Left kidney (tissue), 2 donors: ENCODE data around the gene CALHM1. TPM values are rescaled to one million over a fixed set of nuclear protein-coding genes. Genes with fewer than 3 reads are reported as not detected.

ENCODE experiments used
- DNase-seq: peaks from one replicate; pipeline ENCODE4 v3.0.0-alpha.2; 2013
- polyA plus RNA-seq: library from polyadenylated mRNA; unstranded; fragments of 120-200 nt; gene quantifications from one replicate; pipeline ENCODE4 v1.2.1, GENCODE V29; 2013; ENCODE audit not compliant: insufficient read length

Gene CALHM1
- polyA plus RNA-seq, 1 donor, result 0.05 TPM

DNA sequence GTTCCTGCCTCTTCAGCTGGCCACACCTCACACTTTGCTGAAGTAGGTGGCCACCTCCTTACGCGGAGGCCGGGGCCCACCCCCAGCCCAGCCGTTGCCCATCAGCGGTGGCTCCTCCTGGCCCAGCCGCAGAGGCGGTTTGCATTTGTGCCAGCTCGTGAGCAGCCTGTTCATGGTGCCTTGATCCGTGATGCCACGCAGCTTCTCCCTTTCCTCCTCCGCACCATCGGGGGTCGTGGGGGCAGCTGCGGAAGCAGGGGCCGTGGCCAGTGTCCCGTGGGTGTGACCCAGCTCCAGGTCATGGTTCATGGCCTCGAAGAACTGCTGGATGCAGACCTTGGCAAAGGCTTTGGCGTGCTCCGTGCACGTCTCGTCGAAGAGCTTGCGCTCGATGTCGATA is 3.5 kb downstream of the CALHM1 start:
- DNase-seq, result no peak

DNA sequence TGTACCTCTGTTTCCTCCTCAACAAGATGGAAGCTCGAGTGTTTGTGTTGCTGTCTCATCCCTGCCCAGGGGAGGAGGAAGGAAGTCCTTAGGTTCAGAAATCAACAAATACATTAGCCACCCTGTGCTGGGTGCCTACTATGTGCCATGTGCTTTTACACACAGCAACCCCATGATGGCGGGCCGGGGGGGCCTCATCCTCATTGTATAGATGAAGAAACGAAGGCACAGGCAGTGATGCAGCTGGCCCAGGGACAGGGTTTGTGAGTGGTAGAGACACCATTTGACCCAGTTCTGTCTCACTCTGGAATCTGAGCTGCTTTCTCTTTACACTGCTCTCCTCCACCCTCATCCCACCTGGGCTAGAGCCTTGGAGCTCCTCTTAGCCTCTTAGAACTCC is 4.7 kb downstream of the CALHM1 start:
- DNase-seq, result no peak

DNA sequence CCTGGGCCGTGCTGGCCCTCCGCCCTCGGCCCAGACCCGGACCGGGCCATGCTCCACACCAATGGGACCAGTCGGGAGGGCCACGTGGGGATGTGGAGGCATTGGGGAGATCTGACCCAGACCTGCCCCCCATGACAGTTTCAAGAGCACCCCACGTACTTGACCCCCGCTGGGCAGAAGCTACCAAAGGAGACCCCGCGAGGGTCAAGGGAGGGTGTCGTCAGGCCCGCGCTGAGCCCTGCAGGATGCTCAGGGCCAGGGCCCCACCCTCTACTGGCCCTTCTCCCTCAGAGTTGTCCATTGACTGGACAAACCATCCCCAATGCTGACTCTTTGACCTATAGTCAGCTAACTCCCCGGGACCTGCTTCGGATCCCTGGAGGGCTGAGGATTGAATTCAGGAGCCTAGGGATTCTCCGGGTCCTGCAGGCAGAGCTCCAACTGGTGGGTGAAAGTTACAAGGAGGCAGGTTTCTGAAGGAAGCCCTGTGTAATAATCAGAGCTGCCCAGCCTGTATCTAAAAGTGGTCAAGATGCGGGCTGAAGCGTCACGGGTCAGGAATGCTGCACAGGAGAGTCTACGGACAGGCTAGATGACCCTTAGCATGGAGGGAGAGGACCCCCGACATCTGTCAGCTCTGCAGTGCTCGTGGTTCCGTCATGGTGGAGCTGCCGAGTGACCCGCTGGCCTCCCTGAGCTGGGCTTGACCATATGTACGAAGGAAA is 6.0 kb downstream of the CALHM1 start:
- no peak for DNase-seq

DNA sequence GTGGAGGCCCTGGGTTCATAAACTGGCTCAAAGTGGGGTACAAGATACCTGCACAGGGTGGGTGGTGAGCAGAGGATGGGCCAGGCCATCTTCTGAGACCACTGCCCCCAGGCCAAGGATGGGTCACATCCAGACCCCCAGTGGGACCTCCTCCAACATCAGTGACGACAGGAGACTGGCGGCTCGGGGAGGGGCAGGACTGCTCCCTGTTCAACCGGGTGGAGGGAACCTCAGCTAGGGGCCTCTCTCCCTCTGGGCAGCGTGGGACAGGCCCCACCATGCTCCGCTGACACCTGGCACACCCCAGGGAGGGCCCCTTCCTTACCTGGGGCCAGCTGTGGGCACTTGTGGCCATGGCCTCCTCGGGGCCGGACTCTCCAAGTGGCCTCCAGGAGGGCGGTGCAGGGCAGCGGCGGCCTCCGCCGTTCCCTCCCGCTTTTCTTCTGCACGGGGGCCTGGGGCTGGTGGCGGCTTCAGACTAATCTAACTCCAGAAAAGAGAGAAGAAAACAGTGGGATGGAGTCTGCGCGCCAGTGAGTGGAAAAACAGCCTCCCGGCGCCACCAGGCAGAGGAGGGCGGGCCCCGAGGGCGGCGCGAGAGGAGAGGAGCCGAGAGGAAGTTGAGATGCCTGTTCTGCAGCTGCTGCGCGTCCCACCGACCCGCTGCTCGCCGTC is 6.7 kb downstream of the CALHM1 start, which contains the start of gene CALHM2:
TSS of gene CALHM2 (minus strand) at position 540 of the 675 bp plus-strand sequence. CDS start 2,429 bp downstream, outside the sequence.
- DNase-seq, result peak; percentile 70

DNA sequence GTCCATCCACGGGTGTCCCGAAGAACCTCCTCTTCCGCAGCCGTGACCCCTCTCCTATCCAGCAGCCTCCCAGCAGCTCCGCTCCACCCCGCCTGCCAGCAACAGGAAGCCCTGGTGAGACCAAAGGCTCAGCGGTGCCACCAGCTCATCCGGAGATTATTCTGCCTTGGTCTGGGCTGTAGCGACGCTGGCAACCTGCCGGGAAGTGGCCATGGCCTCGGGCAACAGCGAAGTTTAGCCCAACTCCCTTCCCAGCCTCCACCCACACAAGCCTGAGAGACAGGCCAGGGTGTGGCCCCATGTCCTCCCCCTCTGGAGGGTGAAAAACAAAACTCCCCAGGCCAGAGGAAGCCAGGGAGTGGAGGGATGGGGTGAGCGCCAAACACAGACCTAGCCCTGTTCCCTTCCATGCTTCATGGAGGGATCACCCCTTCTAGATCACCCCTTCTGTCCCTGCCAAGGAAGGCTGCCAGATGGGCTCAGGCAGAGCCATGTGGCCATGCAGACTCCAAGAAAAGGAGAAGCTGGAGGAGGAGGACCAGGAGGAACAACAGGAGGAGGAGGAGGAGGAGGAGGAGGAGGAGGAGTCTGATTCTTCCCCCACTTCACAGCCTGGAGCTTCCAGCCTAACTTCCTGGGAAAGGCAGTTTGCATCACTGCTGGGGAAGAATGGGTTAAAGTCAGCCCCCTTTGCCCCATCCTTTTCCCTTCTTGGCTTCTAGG is 7.4 kb downstream of the CALHM1 start:
- DNase-seq, result no peak

DNA sequence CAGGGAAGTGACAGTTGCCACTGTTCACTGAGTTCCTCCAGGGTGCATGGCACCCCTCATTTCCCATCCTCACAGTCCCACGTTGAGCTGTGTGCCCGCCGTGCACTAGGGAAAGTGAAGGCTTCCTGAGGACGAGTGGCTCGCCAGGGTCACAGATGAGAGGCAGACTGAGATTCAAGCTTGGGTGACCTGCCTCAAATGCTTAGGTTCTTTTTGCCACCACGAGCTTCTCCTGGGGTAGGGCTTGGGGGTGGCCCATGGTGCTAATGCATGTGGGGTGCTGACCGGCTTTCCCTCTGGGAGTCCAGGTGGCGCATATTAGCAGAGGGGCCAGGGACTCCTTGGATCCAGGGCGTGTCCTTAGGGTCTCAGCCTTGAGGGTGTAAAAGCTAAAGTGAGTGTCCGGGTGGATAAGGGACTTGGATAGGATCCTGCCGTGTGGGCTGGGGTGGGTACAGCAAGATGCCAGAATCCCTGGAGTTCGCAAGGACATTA is 8.5 kb downstream of the CALHM1 start:
- DNase-seq, result no peak

DNA sequence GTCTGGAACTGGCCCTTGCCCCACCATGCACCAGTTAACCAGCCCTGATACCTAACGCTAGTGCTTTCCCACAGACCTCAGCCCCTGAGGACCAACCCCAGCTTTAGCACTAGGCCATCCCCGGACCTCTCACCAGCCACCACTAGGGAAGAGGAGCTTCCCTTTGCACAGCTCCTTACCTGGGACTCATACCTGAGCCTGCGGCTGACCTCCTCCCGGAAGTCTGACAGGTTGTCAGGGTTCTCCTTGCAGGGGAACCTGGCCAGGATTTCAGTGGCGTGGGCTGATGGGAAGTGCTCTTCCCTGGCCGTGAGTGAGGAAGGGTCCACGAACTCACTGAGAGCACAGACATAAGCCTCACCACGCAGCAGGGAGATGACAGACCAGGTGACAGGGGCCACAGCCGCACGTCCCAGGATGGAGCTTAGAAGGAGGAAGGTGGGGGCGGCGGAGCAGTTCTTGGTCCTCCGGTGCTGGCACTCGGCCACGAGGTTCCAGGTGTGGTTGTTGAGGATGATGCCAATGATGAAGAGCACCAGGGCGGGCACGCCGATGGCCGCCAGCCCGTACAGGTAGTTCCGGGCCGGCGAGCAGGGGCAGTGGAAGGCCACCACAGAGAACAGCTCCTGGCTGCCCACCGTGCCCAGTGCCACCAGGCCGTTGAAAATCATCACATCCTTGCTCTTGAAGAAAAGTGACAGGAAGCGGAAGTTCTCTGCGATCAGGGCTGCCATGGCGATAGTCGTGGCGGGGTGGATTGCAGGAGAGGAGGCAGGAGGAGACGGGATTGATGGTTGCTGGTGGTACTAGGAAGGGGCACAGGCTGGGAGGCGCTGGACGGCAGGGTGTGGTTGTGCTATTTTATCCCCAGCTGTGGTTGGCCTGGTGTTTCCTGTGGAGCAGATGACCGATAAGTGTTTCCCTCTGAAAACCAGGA is 9.2 kb downstream of the CALHM1 start:
- DNase-seq, result no peak

DNA sequence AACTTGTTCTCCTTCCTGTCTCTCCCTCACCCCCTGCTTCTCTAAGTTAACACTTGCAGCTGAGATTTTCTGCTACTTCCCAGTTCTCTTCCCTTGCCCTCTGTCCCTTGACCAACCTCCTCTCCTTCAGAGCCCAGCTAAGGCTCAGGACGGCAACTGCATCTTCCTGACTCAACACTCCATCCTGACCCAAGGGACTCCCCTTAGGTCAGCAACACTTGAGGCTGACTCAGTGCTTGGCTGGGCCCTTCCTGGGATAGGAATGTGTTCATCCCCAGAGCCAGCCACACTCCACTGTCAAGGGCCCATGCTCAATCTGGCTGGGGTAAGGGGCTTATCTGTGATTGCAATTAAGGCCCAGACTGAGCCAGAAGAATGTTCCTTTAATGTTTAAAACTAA is 10.0 kb downstream of the CALHM1 start:
- DNase-seq, result no peak

DNA sequence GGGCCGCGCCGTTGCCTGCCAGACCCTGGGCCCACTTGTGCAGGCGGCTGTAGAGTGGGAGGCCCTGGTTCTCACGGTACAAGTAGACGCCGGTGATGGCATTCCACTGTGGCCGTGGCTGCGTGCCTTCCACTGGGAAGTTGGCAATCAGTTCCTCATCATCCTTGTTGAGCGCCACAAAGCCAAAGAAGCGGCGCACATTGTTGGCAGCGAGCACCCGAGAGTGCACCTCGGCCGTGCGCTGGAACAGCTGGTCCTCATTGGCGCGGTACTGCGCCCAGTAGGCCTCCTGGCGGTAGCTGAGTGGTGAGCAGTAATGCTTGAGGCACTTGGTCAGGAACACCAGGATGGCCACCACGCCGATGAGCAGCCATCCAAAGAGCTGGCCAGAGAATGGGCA is 11.5 kb downstream of the CALHM1 start:
- no peak for DNase-seq

DNA sequence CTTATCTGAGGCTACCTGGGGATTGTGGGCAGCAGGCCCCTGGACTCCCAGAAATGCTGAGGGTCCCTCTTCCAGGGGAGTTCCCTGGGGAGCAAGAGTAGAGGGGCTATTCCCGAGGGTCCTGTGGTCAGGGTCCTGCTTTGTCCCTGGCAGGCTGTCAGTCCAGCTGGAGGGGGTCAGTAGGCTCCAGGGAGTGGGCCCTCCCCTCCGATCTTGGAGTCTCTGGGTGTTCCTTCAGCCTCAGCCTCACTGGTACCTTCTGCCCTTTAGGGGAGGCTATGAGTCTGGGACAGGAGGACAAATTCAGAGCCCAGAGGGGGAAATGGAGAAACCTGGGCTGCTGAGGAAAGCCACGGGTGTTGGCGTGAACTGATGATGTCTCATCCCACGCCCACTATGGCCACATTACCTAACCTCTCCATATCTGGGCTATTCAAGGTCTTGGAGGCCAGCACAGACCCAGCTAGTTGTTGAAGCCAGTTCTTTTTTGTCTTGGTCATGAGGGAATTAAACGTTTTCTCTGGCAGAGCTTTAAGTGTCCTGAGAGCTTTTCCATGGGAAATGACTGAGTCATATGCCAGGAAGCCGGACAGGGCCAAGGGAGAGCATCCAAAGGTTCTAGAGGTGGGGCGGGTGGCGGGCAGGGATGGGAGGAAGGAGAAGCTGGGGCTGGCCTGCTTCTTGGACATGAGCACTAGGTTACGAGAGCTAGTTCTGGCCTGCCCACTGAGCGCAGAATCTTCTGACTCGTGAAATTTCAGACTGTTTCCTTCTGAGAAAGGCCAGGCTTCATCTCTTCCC is 12.7 kb downstream of the CALHM1 start:
- DNase-seq, result no peak

DNA sequence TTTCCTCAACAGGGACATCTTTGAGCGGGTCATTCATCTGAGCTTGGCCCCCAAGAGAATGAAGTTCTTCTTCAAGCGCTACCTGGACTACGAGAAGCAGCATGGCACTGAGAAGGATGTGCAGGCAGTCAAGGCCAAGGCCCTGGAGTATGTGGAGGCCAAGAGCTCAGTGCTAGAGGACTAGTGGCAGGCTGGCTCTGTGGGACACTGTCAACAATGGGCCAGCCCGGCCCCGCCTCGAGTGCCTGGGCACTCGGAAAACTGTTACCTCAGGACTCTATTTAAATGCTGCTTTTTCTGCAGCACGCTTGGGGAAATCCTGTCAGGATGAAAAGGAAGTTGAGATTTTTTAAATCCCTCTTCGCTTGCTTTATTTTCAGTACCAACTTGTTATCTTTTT is 13.3 kb downstream of the CALHM1 start:
- no peak for DNase-seq

DNA sequence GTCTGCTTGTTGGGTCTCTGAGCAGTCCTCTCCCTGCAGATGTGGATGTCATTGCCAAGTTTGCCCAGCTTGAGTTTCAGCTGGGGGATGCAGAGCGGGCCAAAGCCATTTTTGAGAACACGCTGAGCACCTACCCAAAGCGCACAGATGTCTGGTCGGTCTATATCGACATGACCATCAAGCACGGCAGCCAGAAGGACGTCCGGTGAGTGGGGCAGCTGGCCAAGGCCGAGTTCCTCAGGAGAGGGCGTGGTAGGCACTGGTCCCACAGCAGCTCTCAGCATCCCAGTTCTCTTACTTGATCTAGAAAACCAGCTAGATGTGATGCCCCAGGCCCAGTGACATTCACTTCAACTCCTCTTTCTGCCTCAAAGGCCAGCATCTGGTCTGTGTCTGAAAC is 14.2 kb downstream of the CALHM1 start:
- no peak for DNase-seq

DNA sequence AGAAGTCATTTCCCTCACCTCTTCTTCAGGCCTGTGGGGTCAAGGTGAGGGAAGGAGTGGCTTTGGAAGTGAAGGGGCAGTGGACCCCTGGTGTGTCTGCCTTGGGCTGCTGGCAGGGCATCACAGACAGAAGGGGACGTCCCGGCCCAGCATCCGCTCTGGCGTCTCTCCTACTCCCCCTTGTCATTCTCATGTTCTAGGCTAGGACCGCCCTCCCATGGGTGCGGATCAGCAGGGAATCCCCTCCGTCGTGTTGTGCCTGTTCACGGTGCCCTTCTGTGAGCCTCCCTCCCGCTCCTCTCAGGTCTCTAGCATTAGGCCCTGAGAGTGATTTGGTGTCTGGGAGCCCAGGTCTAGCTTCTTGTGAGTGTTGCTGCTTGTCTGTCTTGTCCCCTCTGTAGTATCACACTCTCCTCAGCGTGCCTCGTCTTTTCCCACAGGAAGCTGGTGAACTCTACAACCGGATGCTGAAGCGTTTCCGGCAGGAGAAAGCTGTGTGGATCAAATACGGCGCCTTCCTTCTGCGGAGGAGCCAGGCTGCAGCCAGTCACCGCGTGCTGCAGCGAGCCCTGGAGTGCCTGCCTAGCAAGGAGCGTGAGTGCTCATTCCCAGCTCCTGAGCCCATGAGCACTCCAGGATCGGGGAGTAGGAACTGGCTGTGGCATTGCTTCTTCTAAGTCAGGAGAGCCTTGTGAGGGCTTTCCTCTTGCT is 15.1 kb downstream of the CALHM1 start:
- DNase-seq, result no peak

DNA sequence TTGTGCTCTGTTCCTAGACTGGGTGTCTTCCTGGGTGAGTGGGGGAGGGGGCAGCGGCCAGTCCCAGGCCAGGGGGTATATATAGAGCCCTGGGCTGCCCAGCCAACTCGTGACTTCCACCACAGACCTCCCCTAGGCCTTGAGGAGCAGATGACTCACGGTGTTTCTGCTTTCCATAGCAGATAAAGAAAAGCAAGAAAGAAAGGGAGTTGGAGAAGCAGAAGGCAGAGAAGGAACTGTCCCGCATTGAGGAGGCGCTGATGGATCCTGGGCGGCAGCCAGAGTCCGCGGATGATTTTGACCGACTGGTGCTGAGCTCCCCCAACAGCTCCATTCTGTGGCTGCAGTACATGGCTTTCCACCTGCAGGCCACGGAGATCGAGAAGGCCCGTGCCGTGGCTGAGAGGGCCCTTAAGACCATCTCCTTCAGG is 16.7 kb downstream of the CALHM1 start:
- DNase-seq, result no peak

DNA sequence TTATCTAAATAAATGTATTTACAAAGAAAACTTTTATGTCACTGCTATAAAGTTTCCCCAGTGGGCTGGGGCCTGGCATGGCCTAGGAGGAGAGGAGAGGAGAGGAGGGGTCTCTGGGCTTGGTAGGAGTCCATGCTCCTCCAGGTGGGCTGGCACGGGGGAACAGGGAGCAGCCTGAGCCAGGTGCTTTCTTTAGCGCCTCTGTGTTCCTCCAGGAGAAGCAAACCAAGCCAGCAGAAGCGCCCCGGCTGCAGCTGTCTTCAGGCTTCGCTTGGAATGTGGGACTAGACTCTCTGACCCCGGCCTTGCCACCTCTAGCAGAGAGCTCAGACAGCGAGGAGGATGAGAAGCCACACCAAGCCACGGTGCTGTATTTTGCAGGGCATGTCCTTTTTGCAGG is 17.1 kb downstream of the CALHM1 start:
- DNase-seq, result no peak

DNA sequence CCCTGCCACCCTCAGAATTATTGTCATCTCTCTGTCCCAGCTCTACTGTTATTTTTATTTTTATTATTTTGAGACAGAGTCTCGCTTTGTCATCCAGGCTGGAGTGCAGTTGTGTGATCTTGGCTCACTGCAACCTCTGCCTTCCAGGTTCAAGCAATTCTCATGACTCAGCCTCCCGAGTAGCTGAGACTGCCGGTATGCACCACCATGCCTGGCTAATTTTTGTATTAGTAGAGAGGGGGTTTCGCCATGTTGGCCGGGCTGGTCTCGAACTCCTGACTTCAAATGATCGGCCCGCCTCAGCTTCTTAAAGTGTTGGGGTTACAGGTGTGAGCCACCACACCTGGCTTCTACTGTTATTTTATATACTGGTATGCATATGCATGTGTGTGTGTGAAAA is 17.5 kb downstream of the CALHM1 start:
- DNase-seq, result no peak

DNA sequence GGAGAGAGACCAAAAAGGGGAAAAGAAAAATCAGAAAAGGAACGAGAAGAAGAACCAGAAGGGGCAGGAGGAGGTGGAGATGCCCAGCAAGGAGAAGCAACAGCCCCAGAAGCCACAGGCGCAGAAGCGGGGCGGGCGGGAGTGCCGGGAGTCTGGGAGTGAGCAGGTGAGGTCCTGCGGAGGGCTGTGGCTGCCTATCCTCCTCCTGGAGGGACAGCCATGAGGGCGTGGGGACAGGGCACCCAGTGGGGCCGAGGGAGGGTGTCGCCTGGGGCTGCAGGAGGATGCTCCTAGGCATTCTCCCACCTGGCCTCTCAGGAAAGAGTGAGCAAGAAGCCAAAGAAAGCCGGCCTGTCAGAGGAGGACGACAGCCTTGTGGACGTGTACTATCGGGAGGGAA is 18.3 kb downstream of the CALHM1 start:
- no peak for DNase-seq

DNA sequence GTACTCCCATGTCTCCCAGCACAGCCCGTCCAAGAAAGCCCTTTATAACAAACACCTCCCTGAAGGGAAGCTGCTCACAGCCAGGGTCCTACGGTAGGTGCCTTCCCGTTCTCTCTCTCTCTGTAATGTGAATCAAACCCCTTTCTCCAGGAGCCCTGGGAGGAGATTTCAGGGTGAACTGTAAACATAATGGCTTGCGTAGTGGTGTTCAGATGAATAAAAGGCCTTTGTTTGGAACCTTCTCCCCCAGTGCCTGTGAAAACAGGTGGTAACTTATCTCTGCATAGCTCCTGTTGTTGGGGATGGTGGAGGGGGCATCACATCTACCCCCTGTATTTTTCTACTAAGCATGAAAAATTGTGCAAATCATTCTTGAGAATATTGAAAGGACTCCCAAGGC is 18.9 kb downstream of the CALHM1 start:
- DNase-seq, result no peak

DNA sequence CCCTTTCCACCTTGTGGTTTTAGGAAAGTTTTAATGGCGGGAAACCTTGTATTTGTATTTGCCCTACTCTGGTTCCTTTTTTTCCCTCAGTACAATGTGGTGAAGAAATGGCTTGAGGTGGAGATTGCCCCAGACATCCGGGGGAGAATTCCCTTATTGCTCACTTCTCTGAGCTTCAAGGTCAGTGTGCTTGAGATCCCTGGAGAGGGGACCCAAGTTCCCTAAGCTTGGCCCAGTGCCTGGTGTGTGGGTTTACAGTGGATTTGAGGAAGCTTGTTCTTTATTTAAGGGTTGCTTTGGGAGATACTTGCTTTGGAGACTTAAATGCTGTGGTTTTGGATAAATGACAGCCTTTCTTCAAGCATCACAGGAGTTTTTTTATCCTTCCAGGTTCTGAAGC is 24.8 kb downstream of the CALHM1 start:
- DNase-seq, result no peak

DNA sequence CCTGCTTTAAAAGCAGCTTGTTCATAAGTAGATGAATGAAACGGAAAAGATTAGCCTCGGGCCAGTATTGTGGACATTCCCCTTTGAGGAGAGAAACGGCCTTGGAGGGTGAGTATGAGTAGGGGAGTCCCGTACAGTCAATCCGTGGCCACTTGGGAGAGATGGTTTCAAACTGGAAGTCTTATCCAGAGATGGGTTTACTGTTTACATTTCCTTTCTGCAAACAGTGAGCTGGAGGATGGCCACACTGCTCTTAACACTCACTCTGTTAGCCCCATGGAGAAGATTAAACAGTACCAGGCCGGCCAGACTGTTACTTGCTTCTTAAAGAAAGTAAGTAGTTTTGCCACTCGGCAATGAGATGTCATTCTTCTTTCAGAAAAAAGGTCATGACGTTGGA is 26.8 kb downstream of the CALHM1 start:
- no peak for DNase-seq
